ENCODE measurements around the gene MFSD8. TPM values are rescaled to one million over a fixed set of nuclear protein-coding genes. Genes with fewer than 3 reads are reported as not detected.
A peak's percentile ranks its signal among the peaks of the same experiment; 100 is the strongest.

Gene MFSD8
- total and polyA plus RNA-seq, 4 donors = 6.3 to 21.0 (median 17.6) TPM

- peaks cover 12 to 23% (median 16%) of the 10 kb centered on the region in 4 donors for H3K4me1 ChIP-seq (ENCODE audit: control insufficient read depth in 4 of 4, insufficient read depth in 4 of 4, low read length in 3 of 4)
- H3K9ac ChIP-seq (ENCODE audit: low read depth in 1 of 2, low read length in 2 of 2) = peak overlapping the region; percentile 45 to 62
- H3K4me3 ChIP-seq (ENCODE audit: low read depth in 1 of 3, low read length in 3 of 3) = peak overlapping the region in 2 of 3 donors; percentile 29 to 31
- no peaks in the 10 kb centered on the region for H3K9me3 ChIP-seq (ENCODE audit: control insufficient read depth in 4 of 4, low read length in 3 of 4)
- H3K27ac ChIP-seq (ENCODE audit: low read depth in 1 of 2, low read length in 2 of 2) = peak overlapping the region; percentile 27 to 61
- no peaks in the 10 kb centered on the region for H3K27me3 ChIP-seq (ENCODE audit: control insufficient read depth in 4 of 4, insufficient read depth in 4 of 4, low read length in 3 of 4)
- H3K36me3 ChIP-seq (ENCODE audit: control insufficient read depth in 4 of 4, insufficient read depth in 3 of 4, low read depth in 1 of 4, low read length in 3 of 4) = peaks cover 0 to 2% (median 0%) of the 10 kb centered on the region in 4 donors
- TF ChIP-seq RXRA (IDR thresholded peaks at IDR 0.05) = no peak
- TF ChIP-seq, protein P1, sequence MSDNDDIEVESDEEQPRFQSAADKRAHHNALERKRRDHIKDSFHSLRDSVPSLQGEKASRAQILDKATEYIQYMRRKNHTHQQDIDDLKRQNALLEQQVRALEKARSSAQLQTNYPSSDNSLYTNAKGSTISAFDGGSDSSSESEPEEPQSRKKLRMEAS (IDR thresholded peaks at IDR 0.05) = no peak
- WGBS = 38% methylated on average over 2 of the region's 2 CpGs
- no peak for DNase-seq (ENCODE audit: low spot score)
Measured at GRCh38 chr4:127968586-127968985, 3.6 kb upstream of the MFSD8 start.

DNA sequence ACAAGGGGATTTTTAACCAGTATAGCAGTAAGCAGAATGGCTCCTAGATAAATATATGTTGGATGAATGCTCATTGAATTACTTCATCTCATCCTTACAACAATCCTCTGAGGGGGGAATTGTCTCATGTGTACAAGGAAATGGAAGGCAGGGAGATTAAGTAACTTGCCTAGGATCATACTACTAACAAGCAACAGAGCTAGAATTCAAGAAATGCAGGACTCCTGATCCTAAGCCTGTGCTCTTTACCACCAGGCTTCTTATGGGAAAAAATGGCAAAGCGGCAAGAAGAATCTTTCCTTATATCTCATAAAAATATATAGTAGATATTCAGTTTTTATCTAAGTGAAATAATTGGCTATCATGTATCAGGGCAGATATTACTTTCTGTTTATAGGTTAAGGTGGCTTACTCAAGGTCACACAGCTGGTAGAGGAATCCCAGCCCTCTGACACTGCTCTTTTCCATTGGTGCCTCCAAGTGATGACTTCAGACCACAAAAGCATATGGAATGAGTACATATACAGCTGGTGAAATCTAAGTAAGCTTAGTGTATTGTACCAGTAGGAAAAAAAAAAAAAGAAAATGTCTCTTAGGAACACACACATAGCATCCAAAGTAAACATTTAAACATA, 2.3 kb upstream of the MFSD8 start:
- H3K36me3 ChIP-seq (ENCODE audit: control insufficient read depth in 4 of 4, insufficient read depth in 3 of 4, low read depth in 1 of 4, low read length in 3 of 4) = no peaks in the 10 kb centered on the region
- H3K9ac ChIP-seq (ENCODE audit: low read depth in 1 of 2, low read length in 2 of 2) = no peak overlapping the region
- no peak for TF ChIP-seq EGR1 (IDR thresholded peaks at IDR 0.05; ENCODE audit: low read depth in 2 of 2)
- no peak for TF ChIP-seq ZBTB33 (IDR thresholded peaks at IDR 0.05)
- no peak for TF ChIP-seq GABPA (IDR thresholded peaks at IDR 0.05 in 1 of 2, conservative IDR thresholded peaks at IDR 0.05 in 1 of 2)
- no peak for TF ChIP-seq SP1 (IDR thresholded peaks at IDR 0.05)
- no peak for TF ChIP-seq HNF4G (IDR thresholded peaks at IDR 0.05)
- no peak for TF ChIP-seq YY1 (IDR thresholded peaks at IDR 0.05)
- no peak for TF ChIP-seq RXRA (IDR thresholded peaks at IDR 0.05)
- TF ChIP-seq, protein P2, sequence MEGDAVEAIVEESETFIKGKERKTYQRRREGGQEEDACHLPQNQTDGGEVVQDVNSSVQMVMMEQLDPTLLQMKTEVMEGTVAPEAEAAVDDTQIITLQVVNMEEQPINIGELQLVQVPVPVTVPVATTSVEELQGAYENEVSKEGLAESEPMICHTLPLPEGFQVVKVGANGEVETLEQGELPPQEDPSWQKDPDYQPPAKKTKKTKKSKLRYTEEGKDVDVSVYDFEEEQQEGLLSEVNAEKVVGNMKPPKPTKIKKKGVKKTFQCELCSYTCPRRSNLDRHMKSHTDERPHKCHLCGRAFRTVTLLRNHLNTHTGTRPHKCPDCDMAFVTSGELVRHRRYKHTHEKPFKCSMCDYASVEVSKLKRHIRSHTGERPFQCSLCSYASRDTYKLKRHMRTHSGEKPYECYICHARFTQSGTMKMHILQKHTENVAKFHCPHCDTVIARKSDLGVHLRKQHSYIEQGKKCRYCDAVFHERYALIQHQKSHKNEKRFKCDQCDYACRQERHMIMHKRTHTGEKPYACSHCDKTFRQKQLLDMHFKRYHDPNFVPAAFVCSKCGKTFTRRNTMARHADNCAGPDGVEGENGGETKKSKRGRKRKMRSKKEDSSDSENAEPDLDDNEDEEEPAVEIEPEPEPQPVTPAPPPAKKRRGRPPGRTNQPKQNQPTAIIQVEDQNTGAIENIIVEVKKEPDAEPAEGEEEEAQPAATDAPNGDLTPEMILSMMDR (IDR thresholded peaks at IDR 0.05; ENCODE audit: low read depth, low read length, missing input control) = no peak
- no peak for TF ChIP-seq FOXA1 (IDR thresholded peaks at IDR 0.05)
- no peak for TF ChIP-seq HNF4A (conservative IDR thresholded peaks at IDR 0.05)
- TF ChIP-seq REST (IDR thresholded peaks at IDR 0.05) = no peak
- TF ChIP-seq ATF3 (IDR thresholded peaks at IDR 0.05) = no peak
- TF ChIP-seq RAD21 (IDR thresholded peaks at IDR 0.05) = no peak
- TF ChIP-seq, protein P1 (IDR thresholded peaks at IDR 0.05) = no peak
- no peak for TF ChIP-seq TAF1 (conservative IDR thresholded peaks at IDR 0.05)
- TF ChIP-seq FOXA2 (IDR thresholded peaks at IDR 0.05) = no peak
- WGBS = 100% methylated on average over 1 of the region's 1 CpG
- no peaks in the 10 kb centered on the region for H3K27me3 ChIP-seq (ENCODE audit: control insufficient read depth in 4 of 4, insufficient read depth in 4 of 4, low read length in 3 of 4)
- H3K4me3 ChIP-seq (ENCODE audit: low read depth in 1 of 3, low read length in 3 of 3) = no peak overlapping the region
- no peaks in the 10 kb centered on the region for H3K9me3 ChIP-seq (ENCODE audit: control insufficient read depth in 4 of 4, low read length in 3 of 4)
- DNase-seq (ENCODE audit: low spot score) = no peak
- H3K4me1 ChIP-seq (ENCODE audit: control insufficient read depth in 4 of 4, insufficient read depth in 4 of 4, low read length in 3 of 4) = peaks cover 12 to 27% (median 17%) of the 10 kb centered on the region in 4 donors
- no peak overlapping the region for H3K27ac ChIP-seq (ENCODE audit: low read depth in 1 of 2, low read length in 2 of 2)

Measured in liver (tissue), 9 donors.